A172 (cell line): Measurements from ENCODE around the gene PDCD1. TPM values are rescaled to one million over a fixed set of nuclear protein-coding genes. Genes with fewer than 3 reads are reported as not detected.
"Not testable (repeated sequence)": the region's sequence is repeated elsewhere in the genome, so short reads cannot be mapped to it uniquely, and the experiment has no call there.

Experiments
- DNase-seq: peaks from one replicate; pipeline ENCODE4 v3.0.0-alpha.2; 2015; ENCODE audit warnings: low spot score
- total RNA-seq: library from RNA; depleted of rRNA; stranded (reverse); fragments of >200 nt; shearing (Covaris generic); gene quantifications from 2 replicates; pipeline ENCODE4 v1.2.3, GENCODE V29; 2014; rRNA removed

PDCD1 gene
- total RNA-seq, result 0.10 TPM in 1 of 2 replicates, not detected in the other

- DNase-seq, result no peak
Observed at GRCh38 chr2:241858206-241859016, at the start of gene PDCD1. TSS of gene PDCD1 (minus strand) at chr2:241858894. CDS start at chr2:241858838, 56 bp downstream.

DNA sequence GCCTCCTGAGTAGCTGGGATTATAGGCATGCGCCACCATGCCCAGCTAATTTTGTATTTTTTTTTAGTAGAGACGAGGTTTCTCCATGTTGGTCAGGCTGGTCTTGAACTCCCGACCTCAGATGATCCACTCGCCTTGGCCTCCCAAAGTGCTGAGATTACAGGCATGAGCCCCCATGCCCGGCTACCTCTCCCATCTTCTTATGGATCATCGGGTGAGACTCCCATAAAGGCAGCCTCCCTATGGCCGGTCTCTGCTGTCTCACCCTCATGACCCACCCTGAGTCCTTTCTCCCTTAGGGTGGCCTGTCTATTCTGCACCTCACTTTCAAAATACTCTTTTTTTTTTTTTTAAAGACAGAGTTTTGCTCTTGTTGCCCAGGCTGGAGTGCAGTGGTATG lies 49.1 kb upstream of the PDCD1 start:
- DNase-seq, result not testable (repeated sequence)

DNA sequence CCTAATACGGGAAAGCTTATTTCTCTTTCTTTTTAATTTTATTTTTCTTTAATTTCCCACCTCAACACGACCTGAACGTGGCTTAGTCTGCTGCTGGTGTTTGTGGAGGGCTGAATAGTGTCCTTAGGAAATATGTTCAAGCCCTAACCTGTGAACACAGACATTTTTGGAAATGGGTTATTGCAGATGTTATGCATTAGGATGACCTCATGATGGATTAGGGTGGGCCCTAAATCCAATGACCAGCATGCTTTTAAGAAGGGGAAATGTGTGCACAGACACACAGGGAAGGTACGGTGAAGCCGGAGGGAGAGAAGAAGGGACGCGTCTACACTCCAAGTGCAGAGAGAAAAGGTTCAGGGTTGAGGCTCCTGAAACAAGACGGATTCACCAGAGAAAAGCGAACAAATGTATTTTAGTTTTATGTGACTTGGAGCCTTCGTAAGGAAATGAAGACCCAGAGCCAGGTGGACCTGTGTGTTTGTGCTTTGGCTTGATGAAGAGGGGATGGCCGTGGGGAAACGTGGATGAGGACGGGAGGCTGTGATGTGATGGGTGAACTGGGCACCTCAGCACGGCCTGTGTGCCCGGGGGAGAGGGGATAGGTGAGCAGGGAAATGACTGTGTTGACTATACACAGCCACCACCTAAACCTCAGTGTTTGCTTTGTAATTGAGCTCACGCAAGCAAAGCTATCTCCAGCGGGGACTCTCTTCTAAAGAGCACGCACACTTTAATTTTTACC lies 48.3 kb upstream of the PDCD1 start:
- no peak for DNase-seq

DNA sequence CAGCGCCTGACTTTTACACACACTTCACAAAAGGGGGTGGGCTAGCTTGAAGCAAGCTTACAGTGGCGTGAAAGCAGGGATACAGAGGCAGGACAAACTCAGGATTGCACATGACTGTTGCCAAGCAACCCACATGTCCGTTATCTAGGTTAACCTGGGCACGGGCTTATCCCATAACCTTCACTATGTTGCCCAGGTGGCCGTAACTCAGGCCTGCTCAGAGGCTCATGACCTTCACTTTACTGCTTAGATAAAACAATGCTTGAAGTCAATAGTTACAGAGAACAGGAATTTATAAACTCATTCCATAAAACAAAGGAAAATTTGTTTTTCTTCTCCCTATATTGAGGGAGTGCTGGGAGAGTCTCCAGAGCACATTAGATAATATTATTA lies 47.7 kb upstream of the PDCD1 start:
- DNase-seq, result not testable (repeated sequence)

GRCh38 chr2:241905716-241906377 lies 47.2 kb upstream of the PDCD1 start:
- DNase-seq, result no peak

DNA sequence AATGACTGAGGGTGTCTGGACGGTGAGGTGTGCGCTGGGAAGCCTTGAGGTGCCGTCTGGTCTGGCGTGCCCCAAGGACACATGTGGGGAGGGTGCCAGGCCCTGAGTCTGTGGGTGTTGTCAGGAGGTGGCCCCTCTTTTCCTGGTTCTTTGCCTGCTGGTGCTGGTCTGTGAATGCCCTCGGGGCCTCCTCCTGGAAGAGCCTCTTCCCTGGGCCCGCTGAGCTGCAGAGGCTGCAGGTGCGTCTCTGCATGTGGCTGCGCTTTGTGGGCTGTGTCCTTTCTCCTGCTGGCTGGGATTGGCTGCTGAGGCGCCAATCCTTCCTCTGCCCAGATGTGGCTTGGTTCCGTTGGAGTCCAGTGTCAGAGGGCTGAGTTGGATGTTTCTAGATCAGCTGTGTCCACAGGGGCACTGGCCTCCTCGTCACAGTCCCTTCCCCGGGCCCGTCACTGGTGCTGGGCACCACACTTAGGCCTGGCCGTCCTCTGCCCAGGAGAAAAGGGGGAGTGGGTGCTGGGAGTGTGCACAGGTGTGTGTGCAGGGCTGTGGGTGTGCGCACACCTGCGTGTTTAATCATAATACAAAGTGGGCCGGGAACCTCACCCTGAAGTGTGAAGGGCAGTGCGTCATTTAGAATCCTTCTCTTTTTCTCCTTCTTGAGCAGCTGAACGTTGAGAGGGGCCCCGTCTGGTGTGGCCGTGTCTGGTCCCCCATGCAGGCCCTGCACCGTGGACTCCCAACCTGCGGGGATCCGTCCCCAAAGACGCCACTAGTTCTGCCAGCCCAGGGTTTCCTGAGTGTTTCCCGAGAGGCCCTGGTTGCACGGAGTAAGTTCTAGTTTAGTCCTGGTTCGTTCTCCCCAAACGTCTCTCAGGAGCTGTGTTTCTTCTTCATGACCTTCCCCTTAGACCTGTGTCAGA lies 46.4 kb upstream of the PDCD1 start:
- no peak for DNase-seq

- no peak for DNase-seq
Observed at GRCh38 chr2:241904011-241904718, 45.5 kb upstream of the PDCD1 start.

GRCh38 chr2:241903121-241904010 lies 44.7 kb upstream of the PDCD1 start:
- no peak for DNase-seq

DNA sequence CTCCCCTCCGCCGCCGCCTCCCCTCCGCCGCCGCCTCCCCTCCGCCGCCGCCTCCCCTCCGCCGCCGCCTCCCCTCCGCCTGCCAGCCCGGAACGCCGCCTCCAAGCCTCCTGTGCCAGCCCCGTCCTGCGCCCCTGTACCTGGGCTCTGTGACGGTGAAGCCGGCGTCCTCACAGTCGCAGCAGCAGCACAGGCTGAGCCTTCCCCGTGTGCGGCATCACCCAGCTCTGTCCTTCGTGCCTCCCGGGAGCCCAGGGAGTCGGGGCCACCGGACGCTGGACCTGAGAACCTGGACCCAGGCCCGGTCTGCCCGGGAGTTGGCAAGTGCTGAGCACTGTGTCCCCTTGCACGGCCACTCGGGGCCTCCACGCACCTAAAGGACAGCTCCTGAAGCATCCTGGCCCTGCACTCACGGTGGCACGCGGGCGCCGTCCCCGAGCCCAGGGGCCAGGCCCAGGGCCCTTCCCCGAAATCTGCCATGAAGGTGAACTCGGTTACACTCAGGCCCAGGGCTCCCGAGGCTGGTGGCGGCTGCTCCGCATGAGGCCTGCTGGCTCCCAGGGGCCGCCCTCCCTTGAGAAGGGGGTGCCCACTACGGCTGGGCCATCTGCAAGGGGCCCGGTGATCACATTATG lies 43.8 kb upstream of the PDCD1 start:
- DNase-seq, result no peak

GRCh38 chr2:241901500-241902351 lies 43.0 kb upstream of the PDCD1 start:
- DNase-seq, result no peak

DNA sequence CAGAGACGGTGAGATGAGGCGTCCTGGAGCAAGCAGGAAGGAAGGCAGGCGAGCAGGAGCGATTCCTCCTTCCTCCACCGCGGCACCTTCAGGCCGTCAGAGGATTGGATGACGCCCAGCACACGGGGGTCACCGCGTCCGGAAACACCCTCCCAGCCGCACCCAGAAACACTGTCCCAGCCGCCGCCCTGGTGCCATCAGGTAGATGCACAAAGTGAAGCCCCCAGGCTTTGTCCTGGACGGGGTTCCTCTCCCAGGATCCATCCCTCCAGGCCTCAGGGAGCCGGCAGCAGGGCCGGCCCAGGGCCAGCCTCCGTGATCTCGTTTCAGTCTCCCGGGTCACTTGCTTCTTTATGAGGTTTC lies 42.3 kb upstream of the PDCD1 start:
- no peak for DNase-seq

GRCh38 chr2:241900251-241901017 lies 41.7 kb upstream of the PDCD1 start:
- no peak for DNase-seq

GRCh38 chr2:241898463-241899270 lies 40.0 kb upstream of the PDCD1 start:
- no peak for DNase-seq

GRCh38 chr2:241897231-241897916 lies 38.7 kb upstream of the PDCD1 start:
- no peak for DNase-seq

DNA sequence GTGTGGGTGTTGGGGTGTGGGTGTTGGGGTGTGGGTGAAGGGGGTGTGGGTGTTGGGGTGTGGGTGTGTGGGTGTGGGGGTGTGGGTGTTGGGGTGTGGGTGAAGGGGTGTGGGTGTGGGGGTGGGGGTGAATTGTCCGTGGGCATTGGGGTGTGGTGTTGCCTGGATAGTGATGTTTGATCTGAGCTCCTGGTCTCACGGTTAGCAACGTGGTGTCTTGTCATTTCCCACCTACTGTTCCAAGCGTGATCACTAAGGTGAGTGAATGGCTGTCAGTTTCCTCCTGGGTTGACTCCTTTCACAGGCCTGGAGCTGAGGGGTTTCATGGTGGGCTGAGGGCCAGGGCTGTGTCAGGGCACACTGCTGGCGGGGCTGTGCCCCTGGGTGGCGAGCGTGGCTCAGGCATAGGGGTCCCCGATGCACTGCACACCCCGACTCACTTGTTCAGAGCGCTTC lies 38.1 kb upstream of the PDCD1 start:
- no peak for DNase-seq
